HCT116 (cell line): ENCODE data around the gene CABYR. TPM values are rescaled to one million over a fixed set of nuclear protein-coding genes. Genes with fewer than 3 reads are reported as not detected.
A peak's percentile ranks its signal among the peaks of the same experiment; 100 is the strongest.

Experiments
- ATAC-seq: fragments of 200-7000 bp; cut with Tn5 transposase; 2 replicates; pipeline ENCODE4 v1.9.1; 2020; ENCODE audit warnings: mild to moderate bottlenecking, moderate library complexity
- BruUV-seq: library from RNA; stranded (reverse); fragments of 400-500 nt; replicated peaks from 2 replicates; lab custom pipeline; 2021; lab: Mats Ljungman, UMichigan
- CTCF ChIA-PET: fragments of 300-600 bp; sonication (Branson Sonifier 250); formaldehyde crosslinking; loops from one replicate; lab custom pipeline; 2021; ENCODE audit warnings: antibody characterized with exemption; lab: Charles Lee
- POLR2A ChIA-PET: fragments of 300-600, 350-600 bp; sonication (Branson Sonifier 250); formaldehyde crosslinking; loops from one replicate; lab custom pipeline; 2021; ENCODE audit warnings: antibody characterized with exemption; lab: Charles Lee
- RAD21 ChIA-PET, 2 experiments: fragments of 300-600 bp; sonication (Branson Sonifier 250); formaldehyde crosslinking; loops; one replicate each; lab custom pipeline; 2023; ENCODE audit warnings: low total read pairs in 2 of 2; ENCODE audit not compliant: uncharacterized antibody in 2 of 2, unreplicated experiment in 2 of 2, low non-redundant PET in 1 of 2; lab: Charles Lee
- DNase-seq: peaks from one replicate; pipeline ENCODE4 v3.0.0-alpha.2; 2010; ENCODE audit warnings: low read depth, low spot score
- H2AFZ ChIP-seq: fragments of 200-600 bp; shearing (Covaris generic), sonication (generic); 2 replicates; pipeline ENCODE4 v1.6.1; 2017; ENCODE audit warnings: low read depth, mixed run types, mixed read lengths, antibody characterized with exemption, low read length; ENCODE audit not compliant: poor library complexity, severe bottlenecking
- H3K27ac ChIP-seq: 2 replicates; pipeline ENCODE4 v1.5.1; 2012; ENCODE audit warnings: low read depth, low read length
- H3K27me3 ChIP-seq: fragments of 200-600 bp; sonication (generic); 2 replicates; pipeline ENCODE4 v1.6.1; 2016; ENCODE audit warnings: mixed run types, low read length, mixed read lengths; ENCODE audit not compliant: insufficient read depth
- H3K36me3 ChIP-seq, 2 experiments: fragments of 200-500 bp in 1 of 2; fragments of 200-600 bp in 1 of 2; sonication (Bioruptor generic) in 1 of 2; sonication (generic) in 1 of 2; 2 replicates each; pipeline versions ENCODE4 v1.5.1 to v1.6.1; 2014 to 2016; ENCODE audit warnings: low read length in 2 of 2, inconsistent platforms in 1 of 2, mixed read lengths in 1 of 2, mixed run types in 1 of 2; ENCODE audit not compliant: insufficient read depth in 2 of 2, control insufficient read depth in 1 of 2
- H3K4me1 ChIP-seq, 2 experiments: fragments of 200-600 bp in 1 of 2; sonication (generic) in 1 of 2; 2 replicates each; pipeline versions ENCODE4 v1.5.1 to v1.6.1; 2012 to 2017; ENCODE audit warnings: low read length in 2 of 2, inconsistent platforms in 1 of 2, mild to moderate bottlenecking in 1 of 2, mixed read lengths in 1 of 2, mixed run types in 1 of 2, moderate library complexity in 1 of 2; ENCODE audit not compliant: insufficient read depth in 2 of 2, control insufficient read depth in 1 of 2
- H3K4me2 ChIP-seq: fragments of 200-600 bp; sonication (generic); 2 replicates; pipeline ENCODE4 v1.6.1; 2017; ENCODE audit warnings: mixed run types, low read length, mixed read lengths
- H3K4me3 ChIP-seq, 2 experiments: fragments of 200-600 bp in 1 of 2; sonication (generic) in 1 of 2; replicated peaks in 1 of 2; 2 replicates each; pipeline ENCODE4 v1.5.1; 2011 to 2016; ENCODE audit warnings: low read length in 2 of 2, control low read depth in 1 of 2, low read depth in 1 of 2, mild to moderate bottlenecking in 1 of 2, mixed read lengths in 1 of 2, mixed run types in 1 of 2
- H3K79me2 ChIP-seq: fragments of 200-600 bp; sonication (generic); 2 replicates; pipeline ENCODE4 v1.6.1; 2017; ENCODE audit warnings: mild to moderate bottlenecking, mixed run types, low read length, moderate library complexity, mixed read lengths; ENCODE audit not compliant: insufficient read depth
- H3K9ac ChIP-seq: fragments of 200-600 bp; sonication (generic); 2 replicates; pipeline ENCODE4 v1.6.1; 2016; ENCODE audit warnings: low read length, mixed read lengths
- H3K9me2 ChIP-seq: fragments of 200-600 bp; sonication (generic), shearing (Covaris generic); 2 replicates; pipeline ENCODE4 v1.6.1; 2017; ENCODE audit warnings: mixed run types, mild to moderate bottlenecking, moderate library complexity; ENCODE audit not compliant: insufficient read depth
- H3K9me3 ChIP-seq, 2 experiments: fragments of 200-500 bp in 1 of 2; fragments of 200-600 bp in 1 of 2; sonication (Bioruptor generic) in 1 of 2; sonication (generic) in 1 of 2; 2 replicates each; pipeline ENCODE4 v1.6.1; 2014 to 2017; ENCODE audit warnings: low read length in 2 of 2, mixed read lengths in 2 of 2, inconsistent platforms in 1 of 2, low read depth in 1 of 2, mild to moderate bottlenecking in 1 of 2, mixed run types in 1 of 2, moderate library complexity in 1 of 2; ENCODE audit not compliant: control insufficient read depth in 1 of 2, insufficient read depth in 1 of 2
- H4K20me1 ChIP-seq: fragments of 200-600 bp; sonication (generic), shearing (Covaris generic); 2 replicates; pipeline ENCODE4 v1.6.1; 2017; ENCODE audit warnings: mixed run types, mild to moderate bottlenecking, moderate library complexity; ENCODE audit not compliant: insufficient read depth
- CBX3 ChIP-seq: IDR thresholded peaks from 2 replicates; pipeline ENCODE4 v1.6.1; 2012; ENCODE audit warnings: low read depth
- CEBPB ChIP-seq: IDR thresholded peaks from 2 replicates; pipeline ENCODE4 v1.6.1; 2012; ENCODE audit warnings: low read depth
- EGR1 ChIP-seq: IDR thresholded peaks from 2 replicates; pipeline ENCODE4 v1.6.1; 2012; ENCODE audit warnings: low read depth
- FOSL1 ChIP-seq: IDR thresholded peaks from 2 replicates; pipeline ENCODE4 v1.6.1; 2012; ENCODE audit warnings: low read depth
- JUND ChIP-seq: IDR thresholded peaks from 2 replicates; pipeline ENCODE4 v1.6.1; 2012
- POLR2A ChIP-seq: IDR thresholded peaks from 2 replicates; pipeline ENCODE4 v1.7.0; 2011; ENCODE audit warnings: borderline replicate concordance; ENCODE audit not compliant: insufficient read depth, insufficient read length; ENCODE audit errors: extremely low read depth
- SIN3A ChIP-seq: IDR thresholded peaks from 2 replicates; pipeline ENCODE4 v1.6.1; 2012; ENCODE audit warnings: low read depth
- SP1 ChIP-seq: IDR thresholded peaks from 2 replicates; pipeline ENCODE4 v1.6.1; 2012; ENCODE audit warnings: low read depth
- TCF7L2 ChIP-seq: IDR thresholded peaks from 2 replicates; pipeline ENCODE4 v1.7.0; 2011; ENCODE audit warnings: borderline replicate concordance, inconsistent platforms; ENCODE audit not compliant: insufficient read depth, insufficient read length; ENCODE audit errors: extremely low read depth
- ZNF274 ChIP-seq: fragments of 200-500 bp; sonication (Bioruptor generic); IDR thresholded peaks from 2 replicates; pipeline ENCODE4 v1.6.1; 2014; ENCODE audit warnings: mild to moderate bottlenecking, low read depth, low read length, inconsistent platforms
- intact Hi-C: fragments of 100-400 bp; cut with micrococcal nuclease; formaldehyde crosslinking; loops from 2 replicates; pipeline ENCODE4 v1.10.0; 2022
- total RNA-seq: library from RNA; stranded (reverse); gene quantifications from one replicate; pipeline ENCODE4 v1.2.1, GENCODE V29; 2021; ENCODE audit not compliant: unreplicated experiment
- TF ChIP-seq, protein P1 (sequence below), 3 experiments: fragments of 200-600 bp in 1 of 3; sonication (generic) in 1 of 3; IDR thresholded peaks in 2 of 3; conservative IDR thresholded peaks in 1 of 3; 2 replicates each; pipeline ENCODE4 v1.5.1; 2012 to 2017; ENCODE audit warnings: low read depth in 2 of 3, low read length in 2 of 3, antibody characterized with exemption in 1 of 3, borderline replicate concordance in 1 of 3, control low read depth in 1 of 3, mild to moderate bottlenecking in 1 of 3, mixed read lengths in 1 of 3, mixed run types in 1 of 3, moderate library complexity in 1 of 3; ENCODE audit not compliant: insufficient read depth in 1 of 3
- TF ChIP-seq, protein P2 (sequence below): IDR thresholded peaks from 2 replicates; pipeline ENCODE4 v1.6.1; 2012; ENCODE audit warnings: low read depth
- TF ChIP-seq, protein P3 (sequence below): IDR thresholded peaks from 2 replicates; pipeline ENCODE4 v1.6.1; 2012

Gene CABYR
- total RNA-seq, 1 experiment from 2014 or later, result not detected

GRCh38 chr18:24112464-24112863, 26.4 kb upstream of the CABYR start:
- no peak for ATAC-seq
- intact Hi-C loops, result loop anchor here (5.0 to 10.0 kb wide), 4 partner anchors 35 to 618 kb away; partner anchors contain the start of gene TTC39C
- no peaks in the 10 kb centered on the region for H3K79me2 ChIP-seq
- TF ChIP-seq ZNF274 (no peak), CEBPB (no peak)
- no peak overlapping the region for H2AFZ ChIP-seq
- DNase-seq, result no peak
- H3K4me3 ChIP-seq, result peak overlapping the region in 1 of 2 experiments; percentile 44; a peak in 2 of 4 replicates
- H3K36me3 ChIP-seq, result no peaks in the 10 kb centered on the region
- peaks cover 18 to 22% of the 10 kb centered on the region in 2 experiments for H3K4me1 ChIP-seq
- H3K9me2 ChIP-seq, result no peaks in the 10 kb centered on the region
- ChIA-PET RAD21 (no interaction called here), POLR2A (no interaction called here), CTCF (interaction anchor here (1.3 to 1.7 kb wide), 2 partner anchors 96 to 98 kb away, joined by 4 read pairs; partner anchors contain the start of gene TTC39C)
- H3K9ac ChIP-seq, result peak overlapping the region; percentile 44
- H3K27ac ChIP-seq, result peak overlapping the region; percentile 51
- H4K20me1 ChIP-seq, result no peaks in the 10 kb centered on the region
- H3K27me3 ChIP-seq, result no peaks in the 10 kb centered on the region
- no peaks in the 10 kb centered on the region for H3K9me3 ChIP-seq
- H3K4me2 ChIP-seq, result peak overlapping the region; percentile 79
- no TSS peak for BruUV-seq

DNA sequence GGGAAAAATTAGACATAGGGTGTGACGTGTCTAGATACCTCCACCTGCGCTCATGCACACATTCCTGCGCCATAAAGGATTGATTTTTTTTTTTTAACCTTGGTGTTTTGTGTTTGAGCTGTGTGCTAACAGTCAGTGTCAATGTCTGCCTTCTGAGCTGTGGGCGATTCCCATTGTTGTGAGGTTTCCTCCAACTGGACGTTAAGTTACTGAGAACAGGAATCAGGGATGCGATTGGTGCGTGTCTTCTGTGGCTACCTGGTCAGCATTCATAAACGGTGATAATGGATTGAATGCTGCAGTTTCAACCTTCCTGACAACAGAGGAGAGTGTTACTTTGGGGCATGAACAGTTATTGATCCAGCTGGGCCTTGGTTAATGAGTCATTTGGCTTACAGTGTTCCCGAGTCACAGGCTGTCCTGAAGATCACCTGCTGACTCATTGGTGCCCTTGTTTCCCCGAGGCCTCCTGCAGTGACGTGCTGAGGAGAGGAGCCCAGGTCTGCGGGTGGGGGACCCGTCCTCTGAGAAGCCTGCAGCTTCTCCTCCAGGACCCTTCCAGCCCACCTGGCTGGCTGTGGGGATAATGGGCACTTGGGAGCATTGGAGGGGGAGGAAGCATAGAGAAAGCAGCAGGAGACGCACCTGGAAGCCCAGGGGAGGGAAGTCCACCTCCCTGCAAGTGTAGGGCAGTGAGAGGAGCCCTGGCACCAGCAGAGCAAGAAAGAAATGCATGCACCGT, 25.8 kb upstream of the CABYR start:
- no TSS peak for BruUV-seq
- Histone ChIP-seq H3K9me3 (no peaks in the 10 kb centered on the region), H2AFZ (no peak overlapping the region), H3K36me3 (no peaks in the 10 kb centered on the region), H3K4me2 (peak overlapping the region; percentile 79), H3K9ac (peak overlapping the region; percentile 44), H4K20me1 (no peaks in the 10 kb centered on the region), H3K9me2 (no peaks in the 10 kb centered on the region), H3K79me2 (no peaks in the 10 kb centered on the region), H3K4me1 (peaks cover 18 to 22% of the 10 kb centered on the region in 2 experiments), H3K27ac (peak overlapping the region; percentile 51), H3K27me3 (no peaks in the 10 kb centered on the region), H3K4me3 (peak overlapping the region in 1 of 2 experiments; percentile 44; a peak in 2 of 4 replicates)
- POLR2A ChIA-PET, result no interaction called here
- peak; percentile 94 for ATAC-seq
- RAD21 ChIA-PET, result interaction anchor here in 1 of 2 experiments (0.6 kb wide), 1 partner anchor 31 kb away, joined by 7 read pairs; no protein-coding TSS in a partner anchor
- CTCF ChIA-PET, result interaction anchor here (1.7 kb wide), 1 partner anchor 99 kb away, joined by 4 read pairs; the partner anchor contains the start of gene TTC39C
- peak; percentile 90 for DNase-seq
- intact Hi-C loops, result loop anchor here (5.0 to 10.0 kb wide), 4 partner anchors 36 to 618 kb away; partner anchors contain the start of gene TTC39C
- TF ChIP-seq, protein P1, sequence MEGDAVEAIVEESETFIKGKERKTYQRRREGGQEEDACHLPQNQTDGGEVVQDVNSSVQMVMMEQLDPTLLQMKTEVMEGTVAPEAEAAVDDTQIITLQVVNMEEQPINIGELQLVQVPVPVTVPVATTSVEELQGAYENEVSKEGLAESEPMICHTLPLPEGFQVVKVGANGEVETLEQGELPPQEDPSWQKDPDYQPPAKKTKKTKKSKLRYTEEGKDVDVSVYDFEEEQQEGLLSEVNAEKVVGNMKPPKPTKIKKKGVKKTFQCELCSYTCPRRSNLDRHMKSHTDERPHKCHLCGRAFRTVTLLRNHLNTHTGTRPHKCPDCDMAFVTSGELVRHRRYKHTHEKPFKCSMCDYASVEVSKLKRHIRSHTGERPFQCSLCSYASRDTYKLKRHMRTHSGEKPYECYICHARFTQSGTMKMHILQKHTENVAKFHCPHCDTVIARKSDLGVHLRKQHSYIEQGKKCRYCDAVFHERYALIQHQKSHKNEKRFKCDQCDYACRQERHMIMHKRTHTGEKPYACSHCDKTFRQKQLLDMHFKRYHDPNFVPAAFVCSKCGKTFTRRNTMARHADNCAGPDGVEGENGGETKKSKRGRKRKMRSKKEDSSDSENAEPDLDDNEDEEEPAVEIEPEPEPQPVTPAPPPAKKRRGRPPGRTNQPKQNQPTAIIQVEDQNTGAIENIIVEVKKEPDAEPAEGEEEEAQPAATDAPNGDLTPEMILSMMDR (IDR thresholded peaks at IDR 0.05 in 2 of 3, conservative IDR thresholded peaks at IDR 0.05 in 1 of 3; ENCODE audit: borderline replicate concordance in 1 of 3, insufficient read depth in 1 of 3, low read depth in 2 of 3, low read length in 2 of 3), result no peak
- TF ChIP-seq SIN3A (peak; percentile 62; the same call in 1 of the 2 replicates), CBX3 (peak; percentile 78), TCF7L2 (peak; percentile 54), FOSL1 (peak; percentile 96), EGR1 (no peak), JUND (peak; percentile 97), SP1 (peak; percentile 88), POLR2A (no peak)
- TF ChIP-seq, protein P2, sequence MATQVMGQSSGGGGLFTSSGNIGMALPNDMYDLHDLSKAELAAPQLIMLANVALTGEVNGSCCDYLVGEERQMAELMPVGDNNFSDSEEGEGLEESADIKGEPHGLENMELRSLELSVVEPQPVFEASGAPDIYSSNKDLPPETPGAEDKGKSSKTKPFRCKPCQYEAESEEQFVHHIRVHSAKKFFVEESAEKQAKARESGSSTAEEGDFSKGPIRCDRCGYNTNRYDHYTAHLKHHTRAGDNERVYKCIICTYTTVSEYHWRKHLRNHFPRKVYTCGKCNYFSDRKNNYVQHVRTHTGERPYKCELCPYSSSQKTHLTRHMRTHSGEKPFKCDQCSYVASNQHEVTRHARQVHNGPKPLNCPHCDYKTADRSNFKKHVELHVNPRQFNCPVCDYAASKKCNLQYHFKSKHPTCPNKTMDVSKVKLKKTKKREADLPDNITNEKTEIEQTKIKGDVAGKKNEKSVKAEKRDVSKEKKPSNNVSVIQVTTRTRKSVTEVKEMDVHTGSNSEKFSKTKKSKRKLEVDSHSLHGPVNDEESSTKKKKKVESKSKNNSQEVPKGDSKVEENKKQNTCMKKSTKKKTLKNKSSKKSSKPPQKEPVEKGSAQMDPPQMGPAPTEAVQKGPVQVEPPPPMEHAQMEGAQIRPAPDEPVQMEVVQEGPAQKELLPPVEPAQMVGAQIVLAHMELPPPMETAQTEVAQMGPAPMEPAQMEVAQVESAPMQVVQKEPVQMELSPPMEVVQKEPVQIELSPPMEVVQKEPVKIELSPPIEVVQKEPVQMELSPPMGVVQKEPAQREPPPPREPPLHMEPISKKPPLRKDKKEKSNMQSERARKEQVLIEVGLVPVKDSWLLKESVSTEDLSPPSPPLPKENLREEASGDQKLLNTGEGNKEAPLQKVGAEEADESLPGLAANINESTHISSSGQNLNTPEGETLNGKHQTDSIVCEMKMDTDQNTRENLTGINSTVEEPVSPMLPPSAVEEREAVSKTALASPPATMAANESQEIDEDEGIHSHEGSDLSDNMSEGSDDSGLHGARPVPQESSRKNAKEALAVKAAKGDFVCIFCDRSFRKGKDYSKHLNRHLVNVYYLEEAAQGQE, result no peak
- TF ChIP-seq, protein P3, sequence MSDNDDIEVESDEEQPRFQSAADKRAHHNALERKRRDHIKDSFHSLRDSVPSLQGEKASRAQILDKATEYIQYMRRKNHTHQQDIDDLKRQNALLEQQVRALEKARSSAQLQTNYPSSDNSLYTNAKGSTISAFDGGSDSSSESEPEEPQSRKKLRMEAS, result peak; percentile 51; the same call in 1 of the 2 replicates
